Suppressor macrophage treated with lipopolysaccharide for 4 hours (primary cell): ENCODE measurements around the gene ATCAY.
A peak's percentile ranks its signal among the peaks of the same experiment; 100 is the strongest.
"Not testable (repeated sequence)": the region's sequence is repeated elsewhere in the genome, so short reads cannot be mapped to it uniquely, and the experiment has no call there.

Experiments used
- DNase-seq: peaks from one replicate; pipeline ENCODE4 v3.0.0-alpha.2; 2020

Gene ATCAY

DNA sequence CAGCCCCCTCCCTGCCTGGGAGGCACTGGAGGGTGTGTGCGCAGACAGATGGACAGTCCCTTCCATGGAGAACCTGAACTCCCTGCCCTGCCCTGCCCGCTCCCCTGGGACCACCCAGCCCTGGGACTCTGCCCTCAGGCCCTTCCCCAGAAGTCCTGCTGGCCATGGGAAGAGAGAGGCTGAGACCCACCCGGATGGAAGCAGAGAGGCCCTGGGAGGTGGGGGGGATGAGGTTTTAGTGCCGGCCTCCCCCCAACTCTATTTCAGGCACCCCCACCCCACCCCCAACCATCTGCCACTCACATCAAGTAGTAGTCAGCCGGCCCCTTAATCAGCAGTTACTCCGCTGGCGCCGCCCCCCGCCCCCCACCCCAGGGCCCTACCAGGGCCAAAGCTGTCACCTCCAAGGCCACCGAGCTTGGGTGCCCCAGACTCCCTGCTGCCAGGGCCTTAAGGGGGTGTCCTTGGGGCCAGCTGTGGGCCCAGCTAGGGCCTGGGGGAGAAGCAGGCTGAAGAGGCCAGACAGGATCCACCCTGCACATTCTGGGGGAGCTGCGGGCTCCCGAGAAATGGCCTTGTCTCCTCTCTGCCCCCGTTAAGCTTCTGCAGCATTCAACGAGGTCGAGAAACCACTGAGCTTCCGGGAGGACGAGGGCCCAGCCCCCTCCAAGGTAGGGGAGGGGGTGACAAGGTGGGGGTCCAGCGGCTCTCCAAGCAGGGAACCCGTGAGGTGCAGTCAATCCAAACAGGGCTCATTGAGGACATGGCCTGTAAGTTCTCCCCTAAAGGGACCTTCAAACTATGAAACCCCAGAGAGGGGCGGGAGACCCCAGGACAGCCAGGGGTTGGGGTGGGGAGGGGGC lies 69.7 kb downstream of the ATCAY start:
- DNase-seq = no peak

DNA sequence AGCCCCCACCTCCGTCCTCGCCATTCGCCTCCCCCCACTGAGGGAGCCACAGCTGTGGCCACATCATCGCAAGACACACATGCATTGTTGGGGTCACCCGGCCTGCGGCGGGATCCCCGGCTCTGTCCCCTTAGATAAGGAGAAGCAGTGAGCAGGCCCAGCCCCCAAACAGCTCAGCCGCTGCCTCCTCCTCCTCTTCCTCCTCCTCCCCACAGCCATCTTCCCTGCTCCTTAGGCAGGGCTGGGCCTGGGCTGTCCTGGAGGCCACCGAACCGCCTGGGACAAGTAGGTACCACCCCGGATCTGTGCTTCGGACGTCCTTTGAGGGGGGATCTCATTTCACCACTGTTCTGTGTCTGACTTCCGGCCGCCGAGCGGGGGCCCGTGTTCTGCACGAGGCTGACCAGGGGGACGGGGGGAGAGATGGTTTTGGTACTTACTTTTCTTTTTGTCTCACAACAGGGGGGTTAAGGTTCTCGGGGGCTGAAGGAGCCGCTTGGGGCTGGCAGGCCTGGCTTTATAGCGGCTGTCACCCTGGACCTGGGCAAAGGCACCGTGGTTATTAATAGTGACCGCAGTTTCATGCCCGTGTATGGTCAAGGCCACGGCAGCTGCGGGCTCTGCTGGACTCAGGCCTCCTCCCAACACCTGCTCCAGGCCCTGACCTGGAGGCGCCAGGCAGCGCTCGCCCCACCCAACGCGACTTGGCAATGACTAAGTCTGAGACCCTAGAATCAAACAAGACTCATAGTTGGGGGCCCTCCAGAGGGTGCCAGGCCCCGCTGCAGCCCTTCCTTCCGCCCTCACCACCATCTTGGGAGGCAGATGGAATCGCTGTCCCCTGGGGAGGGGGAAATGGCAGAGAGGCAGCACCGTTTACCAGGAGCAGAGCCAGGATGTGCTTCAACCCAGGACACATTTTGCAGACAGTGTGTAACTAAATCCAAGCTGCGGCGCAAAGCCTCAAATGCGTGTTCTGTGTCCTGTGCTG lies 70.7 kb downstream of the ATCAY start:
- DNase-seq = no peak

- DNase-seq = not testable (repeated sequence)
These were observed 72.3 kb downstream of the ATCAY start for GRCh38 chr19:3952755-3953276.

GRCh38 chr19:3954107-3954506 lies 73.6 kb downstream of the ATCAY start:
- no peak for DNase-seq

DNA sequence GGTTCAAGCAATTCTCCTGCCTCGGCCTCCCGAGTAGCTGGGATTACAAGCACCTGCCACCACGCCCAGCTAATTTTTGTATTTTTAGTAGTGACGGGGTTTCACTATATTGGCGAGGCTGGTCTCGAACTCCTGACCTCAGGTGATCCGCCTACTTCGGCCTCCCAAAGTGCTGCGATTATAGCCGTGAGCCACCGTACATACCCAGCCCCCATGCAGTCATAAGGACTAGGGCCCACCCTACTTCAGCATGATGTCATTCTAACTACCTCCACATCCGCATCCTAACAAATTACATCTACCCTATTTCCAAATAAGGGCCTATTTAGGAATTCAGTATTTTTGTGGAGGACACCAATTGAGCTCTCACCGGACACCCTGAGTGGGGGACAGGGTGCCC lies 74.8 kb downstream of the ATCAY start:
- not testable (repeated sequence) for DNase-seq

GRCh38 chr19:3955688-3956087 lies 75.2 kb downstream of the ATCAY start:
- no peak for DNase-seq

- no peak for DNase-seq
These were observed 78.6 kb downstream of the ATCAY start for GRCh38 chr19:3958836-3959765.

DNA sequence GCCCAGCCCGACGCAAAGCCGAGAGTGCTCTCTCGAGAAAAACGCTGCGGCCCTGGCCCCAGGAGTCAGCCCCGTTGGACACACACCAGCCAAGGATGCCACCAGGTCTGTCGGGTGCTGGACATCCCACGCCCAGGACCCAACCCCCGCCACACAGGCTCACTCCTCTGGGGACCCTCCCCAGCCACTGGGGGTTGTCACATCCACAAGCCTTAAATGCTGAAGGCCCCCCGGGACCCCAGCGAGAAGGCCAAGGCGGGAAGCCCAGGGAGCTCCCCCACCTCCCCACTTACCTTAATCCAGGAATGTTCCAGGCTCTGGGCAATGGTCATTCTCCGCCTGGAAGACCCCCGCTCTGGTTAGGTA lies 79.3 kb downstream of the ATCAY start:
- DNase-seq = no peak

DNA sequence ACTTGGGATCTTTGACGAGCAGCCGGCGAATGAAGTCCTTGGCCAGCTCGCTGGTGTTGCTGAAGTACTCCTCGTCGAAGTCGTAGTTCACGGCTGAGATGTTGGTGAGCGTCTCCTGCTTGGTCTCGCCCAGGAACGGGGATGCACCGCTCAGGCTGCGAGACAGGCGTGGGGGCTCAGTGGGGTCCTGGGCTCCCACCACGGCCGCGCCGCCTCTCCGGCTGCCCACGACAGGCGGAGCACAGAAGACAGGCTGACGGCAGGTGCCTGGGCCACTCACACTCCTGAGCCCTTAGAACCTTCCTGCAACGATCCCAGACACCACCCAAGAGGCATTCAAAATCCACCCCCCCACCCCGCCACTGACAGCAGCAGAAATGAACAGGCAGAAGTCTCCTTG lies 80.5 kb downstream of the ATCAY start:
- no peak for DNase-seq

DNA sequence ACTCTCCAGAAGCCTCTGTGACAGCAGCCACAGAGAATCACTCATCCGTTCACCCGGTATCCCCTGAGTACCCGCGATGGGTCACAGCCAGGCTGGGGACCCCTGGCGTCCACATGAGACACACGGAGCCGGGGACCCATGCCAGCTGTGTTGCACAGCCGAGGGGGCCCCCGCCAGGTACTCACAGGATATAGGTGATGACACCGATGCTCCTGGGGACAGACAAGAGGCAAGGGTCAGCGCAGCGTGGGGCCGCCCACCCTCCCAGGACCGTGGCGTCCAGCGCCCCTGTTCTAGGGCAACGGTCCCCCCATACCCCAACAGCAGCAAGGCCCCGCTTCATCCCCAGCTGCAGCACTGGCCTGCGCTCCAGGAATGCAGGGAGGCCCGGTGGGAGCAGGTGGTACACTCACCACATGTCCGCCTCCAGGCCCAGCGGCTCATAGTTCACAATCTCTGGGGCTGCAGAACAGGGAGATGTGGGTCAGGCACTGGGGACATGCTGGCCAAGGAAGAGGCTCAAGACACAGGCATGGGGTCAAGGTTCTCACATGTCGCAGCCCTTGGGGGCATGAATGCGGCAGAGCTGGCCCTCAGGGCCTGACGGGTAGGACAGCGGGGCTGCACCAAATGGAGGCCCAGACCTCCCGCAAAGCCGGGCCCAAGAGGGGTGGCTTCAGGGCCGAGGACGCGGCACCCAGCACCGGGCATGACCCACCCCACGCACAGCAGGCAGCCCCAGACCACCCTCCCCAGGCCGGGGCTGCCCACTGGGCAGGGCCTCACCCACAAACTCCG lies 83.2 kb downstream of the ATCAY start:
- no peak for DNase-seq

- no peak for DNase-seq
These were observed 84.0 kb downstream of the ATCAY start for GRCh38 chr19:3964256-3965194.

- no peak for DNase-seq
These were observed 85.8 kb downstream of the ATCAY start for GRCh38 chr19:3966051-3967017.

- DNase-seq = not testable (repeated sequence)
These were observed 87.5 kb downstream of the ATCAY start for GRCh38 chr19:3967983-3968382.

- DNase-seq = peak; percentile 22
These were observed 88.3 kb downstream of the ATCAY start for GRCh38 chr19:3968556-3969434.

DNA sequence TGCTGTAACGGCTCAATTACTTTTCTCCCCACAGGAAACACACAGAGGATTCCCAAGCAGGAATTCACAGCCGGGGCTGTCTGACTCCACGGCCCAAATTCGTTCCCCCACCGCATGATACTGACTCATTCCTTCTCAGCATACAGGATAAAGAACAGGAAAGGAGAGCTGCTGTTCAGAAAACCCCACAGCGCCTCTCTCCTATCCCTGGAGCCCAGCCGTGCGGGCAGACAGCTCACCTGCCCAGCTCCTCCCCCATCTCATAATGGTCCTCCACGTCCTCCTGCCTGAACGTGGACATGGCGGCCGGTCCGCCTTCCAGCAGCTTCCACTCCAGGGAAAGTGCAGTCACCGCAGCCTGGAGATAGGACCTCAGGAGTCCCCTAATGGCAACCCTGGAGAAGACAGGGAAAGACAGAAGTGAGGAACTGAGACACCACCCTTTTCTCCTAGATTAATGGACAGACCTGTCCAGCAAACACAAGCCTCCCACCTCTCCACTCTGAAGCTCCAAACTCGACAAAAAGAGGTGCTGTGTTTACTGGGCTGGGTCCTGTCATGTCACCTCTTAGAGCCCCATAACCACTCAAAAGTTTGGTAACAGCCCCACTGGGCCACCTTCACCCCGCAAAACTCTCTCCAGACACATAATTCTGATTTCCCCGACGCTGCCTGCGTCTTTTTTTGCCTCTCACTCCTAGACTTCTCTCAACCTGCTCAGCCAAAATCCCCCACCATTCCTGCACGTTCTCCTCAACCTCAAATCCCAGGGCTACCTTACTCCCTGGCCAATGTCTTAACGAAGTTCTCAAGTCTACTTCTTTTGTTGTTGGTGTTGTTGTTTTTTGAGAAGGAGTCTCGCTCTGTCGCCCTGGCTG lies 89.2 kb downstream of the ATCAY start:
- DNase-seq = no peak

DNA sequence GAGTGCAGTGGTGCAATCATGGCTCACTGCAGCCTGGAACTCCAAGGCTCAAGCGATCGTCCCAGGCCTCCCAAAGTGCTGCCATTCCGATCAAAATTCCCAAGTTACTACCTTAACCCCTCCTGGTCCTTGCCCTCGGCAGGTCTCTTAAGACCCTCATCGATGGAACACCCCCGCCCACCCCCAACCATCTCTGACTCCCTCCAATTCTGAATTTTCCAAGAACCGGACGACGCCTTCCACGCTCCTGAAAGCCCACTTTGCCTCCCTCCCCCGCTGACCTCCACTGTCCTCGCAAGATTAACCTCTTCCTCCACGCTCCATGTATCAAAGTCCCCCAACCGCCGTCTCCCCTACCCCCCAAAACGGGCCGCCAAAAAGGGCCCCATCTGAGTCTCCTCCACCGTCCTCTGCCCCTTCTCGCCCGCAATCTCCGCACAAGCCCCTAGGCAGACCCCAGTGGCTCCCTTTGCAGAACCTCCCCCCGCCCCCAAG lies 89.9 kb downstream of the ATCAY start:
- DNase-seq = no peak
